ENCODE data around the gene COL4A5. TPM values are rescaled to one million over a fixed set of nuclear protein-coding genes. Genes with fewer than 3 reads are reported as not detected.
A peak's percentile ranks its signal among the peaks of the same experiment; 100 is the strongest.
"Not testable (repeated sequence)": the region's sequence is repeated elsewhere in the genome, so short reads cannot be mapped to it uniquely, and the experiment has no call there.

Gene COL4A5
- total and polyA plus RNA-seq, 2 donors = 59.3 to 296 TPM

- Histone ChIP-seq H3K27ac (ENCODE audit: low read depth) (no peak overlapping the region), H3K4me1 (ENCODE audit: insufficient read depth) (no peaks in the 10 kb centered on the region), H3K4me3 (ENCODE audit: low read depth, low read length) (no peak overlapping the region), H3K36me3 (ENCODE audit: insufficient read depth) (no peaks in the 10 kb centered on the region)
- no peak for DNase-seq (ENCODE audit: extremely low spot score)
- 74% methylated on average over 5 of the region's 5 CpGs for WGBS
These were observed 4.4 kb upstream of the COL4A5 start for GRCh38 chrX:108435261-108435660.

GRCh38 chrX:108437349-108438109, 2.1 kb upstream of the COL4A5 start:
- Histone ChIP-seq H3K27ac (ENCODE audit: low read depth) (no peak overlapping the region), H3K36me3 (ENCODE audit: insufficient read depth) (no peaks in the 10 kb centered on the region), H3K4me3 (ENCODE audit: low read depth, low read length) (peak overlapping the region; percentile 52), H3K4me1 (ENCODE audit: insufficient read depth) (no peaks in the 10 kb centered on the region)
- 14% methylated on average over 20 of the region's 20 CpGs for WGBS
- no peak for DNase-seq (ENCODE audit: extremely low spot score)

- 10% methylated on average over 16 of the region's 16 CpGs for WGBS
- Histone ChIP-seq H3K4me3 (ENCODE audit: low read depth, low read length) (peak within 1 kb of the TSS; percentile 52), H3K36me3 (ENCODE audit: insufficient read depth) (no peaks in the 10 kb centered on the region), H3K4me1 (ENCODE audit: insufficient read depth) (no peaks in the 10 kb centered on the region), H3K27ac (ENCODE audit: low read depth) (no peak within 1 kb of the TSS)
- no peak for DNase-seq (ENCODE audit: extremely low spot score)
These were observed 1.5 kb upstream of the COL4A5 start, which contains the start of gene COL4A6 for GRCh38 chrX:108438110-108438623. TSS of gene COL4A6 (minus strand) at chrX:108438422. CDS start at chrX:108438196, 226 bp downstream.

GRCh38 chrX:108439961-108440696, 491 bp downstream of the COL4A5 start:
- no peaks in the 10 kb centered on the region for H3K4me1 ChIP-seq (ENCODE audit: insufficient read depth)
- peak overlapping the region; percentile 38 for H3K27ac ChIP-seq (ENCODE audit: low read depth)
- WGBS = 1% methylated on average over 25 of the region's 25 CpGs
- DNase-seq (ENCODE audit: extremely low spot score) = no peak
- H3K36me3 ChIP-seq (ENCODE audit: insufficient read depth) = no peaks in the 10 kb centered on the region
- peak overlapping the region; percentile 73 for H3K4me3 ChIP-seq (ENCODE audit: low read depth, low read length)

GRCh38 chrX:108442901-108443464, 3.3 kb downstream of the COL4A5 start:
- no peak for DNase-seq (ENCODE audit: extremely low spot score)
- no peak overlapping the region for H3K27ac ChIP-seq (ENCODE audit: low read depth)
- 27% methylated on average over 2 of the region's 2 CpGs for WGBS
- H3K4me3 ChIP-seq (ENCODE audit: low read depth, low read length) = peak overlapping the region; percentile 22
- H3K36me3 ChIP-seq (ENCODE audit: insufficient read depth) = no peaks in the 10 kb centered on the region
- H3K4me1 ChIP-seq (ENCODE audit: insufficient read depth) = no peaks in the 10 kb centered on the region

GRCh38 chrX:108447303-108447702, 7.7 kb downstream of the COL4A5 start:
- no peak for DNase-seq (ENCODE audit: extremely low spot score)
- no peak overlapping the region for H3K4me3 ChIP-seq (ENCODE audit: low read depth, low read length)
- no peaks in the 10 kb centered on the region for H3K36me3 ChIP-seq (ENCODE audit: insufficient read depth)
- 70% methylated on average over 2 of the region's 2 CpGs for WGBS
- H3K27ac ChIP-seq (ENCODE audit: low read depth) = no peak overlapping the region
- no peaks in the 10 kb centered on the region for H3K4me1 ChIP-seq (ENCODE audit: insufficient read depth)

GRCh38 chrX:108453841-108454240, 14.2 kb downstream of the COL4A5 start:
- 86% methylated on average over 3 of the region's 3 CpGs for WGBS
- no peak for DNase-seq (ENCODE audit: extremely low spot score)
- H3K4me1 ChIP-seq (ENCODE audit: insufficient read depth) = no peaks in the 10 kb centered on the region
- no peak overlapping the region for H3K27ac ChIP-seq (ENCODE audit: low read depth)
- no peak overlapping the region for H3K4me3 ChIP-seq (ENCODE audit: low read depth, low read length)
- H3K36me3 ChIP-seq (ENCODE audit: insufficient read depth) = no peaks in the 10 kb centered on the region

- no peak overlapping the region for H3K27ac ChIP-seq (ENCODE audit: low read depth)
- H3K4me1 ChIP-seq (ENCODE audit: insufficient read depth) = no peaks in the 10 kb centered on the region
- H3K4me3 ChIP-seq (ENCODE audit: low read depth, low read length) = no peak overlapping the region
- H3K36me3 ChIP-seq (ENCODE audit: insufficient read depth) = no peaks in the 10 kb centered on the region
- no peak for DNase-seq (ENCODE audit: extremely low spot score)
- 61% methylated on average over 4 of the region's 4 CpGs for WGBS
These were observed 17.4 kb downstream of the COL4A5 start for GRCh38 chrX:108456971-108457477.

GRCh38 chrX:108464604-108465003, 25.0 kb downstream of the COL4A5 start:
- Histone ChIP-seq H3K4me1 (ENCODE audit: insufficient read depth) (no peaks in the 10 kb centered on the region), H3K27ac (ENCODE audit: low read depth) (no peak overlapping the region), H3K36me3 (ENCODE audit: insufficient read depth) (no peaks in the 10 kb centered on the region), H3K4me3 (ENCODE audit: low read depth, low read length) (no peak overlapping the region)
- no peak for DNase-seq (ENCODE audit: extremely low spot score)
- WGBS = 67% methylated on average over 3 of the region's 3 CpGs

GRCh38 chrX:108468486-108468885, 28.8 kb downstream of the COL4A5 start:
- no peak for DNase-seq (ENCODE audit: extremely low spot score)
- no peak overlapping the region for H3K4me3 ChIP-seq (ENCODE audit: low read depth, low read length)
- H3K36me3 ChIP-seq (ENCODE audit: insufficient read depth) = no peaks in the 10 kb centered on the region
- 74% methylated on average over 1 of the region's 1 CpG for WGBS
- no peak overlapping the region for H3K27ac ChIP-seq (ENCODE audit: low read depth)
- H3K4me1 ChIP-seq (ENCODE audit: insufficient read depth) = no peaks in the 10 kb centered on the region

GRCh38 chrX:108473979-108474378, 34.3 kb downstream of the COL4A5 start:
- Histone ChIP-seq H3K4me3 (ENCODE audit: low read depth, low read length) (no peak overlapping the region), H3K4me1 (ENCODE audit: insufficient read depth) (no peaks in the 10 kb centered on the region), H3K27ac (ENCODE audit: low read depth) (no peak overlapping the region), H3K36me3 (ENCODE audit: insufficient read depth) (no peaks in the 10 kb centered on the region)
- no peak for DNase-seq (ENCODE audit: extremely low spot score)

GRCh38 chrX:108481528-108481927, 41.9 kb downstream of the COL4A5 start:
- H3K4me3 ChIP-seq (ENCODE audit: low read depth, low read length); H3K27ac ChIP-seq (ENCODE audit: low read depth); DNase-seq (ENCODE audit: extremely low spot score); H3K36me3 ChIP-seq (ENCODE audit: insufficient read depth); H3K4me1 ChIP-seq (ENCODE audit: insufficient read depth): not testable (repeated sequence)
- over 99% methylated on average over 6 of the region's 6 CpGs for WGBS

GRCh38 chrX:108484251-108484650, 44.6 kb downstream of the COL4A5 start:
- WGBS = 93% methylated on average over 3 of the region's 3 CpGs
- Histone ChIP-seq H3K36me3 (ENCODE audit: insufficient read depth) (no peaks in the 10 kb centered on the region), H3K27ac (ENCODE audit: low read depth) (no peak overlapping the region), H3K4me1 (ENCODE audit: insufficient read depth) (no peaks in the 10 kb centered on the region), H3K4me3 (ENCODE audit: low read depth, low read length) (no peak overlapping the region)
- DNase-seq (ENCODE audit: extremely low spot score) = no peak
